ENCODE results near the gene IGSF9B. TPM values are rescaled to one million over a fixed set of nuclear protein-coding genes. Genes with fewer than 3 reads are reported as not detected.

The IGSF9B gene
- total RNA-seq, 1 experiment from 2014 or later: 5.6 TPM

GRCh38 chr11:133860151-133860550, 96.6 kb downstream of the IGSF9B start:
- no peaks in the 10 kb centered on the region for H3K9me2 ChIP-seq (replicated peaks; ENCODE audit: insufficient read depth, low read length)

More at GRCh38 chr11:133860151-133860550, 96.6 kb downstream of the IGSF9B start:
- Histone ChIP-seq H3K9ac (ENCODE audit: low read length) (no peak overlapping the region), H3K27me3 (ENCODE audit: low read length) (no peaks in the 10 kb centered on the region), H3K4me1 (ENCODE audit: low read length) (no peaks in the 10 kb centered on the region), H3K9me3 (ENCODE audit: low read length) (no peaks in the 10 kb centered on the region), H4K20me1 (ENCODE audit: insufficient read depth, low read depth, low read length) (no peaks in the 10 kb centered on the region), H3K4me3 (ENCODE audit: low read length) (no peak overlapping the region), H3K27ac (ENCODE audit: low read length) (no peak overlapping the region), H2AFZ (ENCODE audit: low read length) (no peak overlapping the region), H3K4me2 (ENCODE audit: low read depth, low read length, poor library complexity, severe bottlenecking) (no peak overlapping the region), H3K79me2 (ENCODE audit: low read length) (no peaks in the 10 kb centered on the region), H3K36me3 (ENCODE audit: insufficient read depth, low read length) (no peaks in the 10 kb centered on the region)
- DNase-seq: no peak

Other genes starting within 250 kb of the IGSF9B start
- not detected in 2 replicates for gene SPATA19, start 111.5 kb downstream of the IGSF9B start, total RNA-seq (2014; rRNA removed; shearing (Covaris generic); ENCODE audit: low replicate concordance)
- gene JAM3, start 112.1 kb upstream of the IGSF9B start, total RNA-seq (2014; rRNA removed; shearing (Covaris generic); ENCODE audit: low replicate concordance): 0.65 and 4.8 TPM in 2 replicates

Data from Karpas-422 (cell line).